Measurements from ENCODE around the gene CHST5.

The CHST5 gene

GRCh38 chr16:75535901-75536300, at the start of gene CHST5:
TSS of gene CHST5 (minus strand) at chr16:75536108. CDS start at chr16:75530384, 5,724 bp downstream.
- in situ Hi-C loops (cut with MboI; ENCODE audit: low sequenced_read_pairs) = no loop called here

- in situ Hi-C loops (cut with MboI; ENCODE audit: low sequenced_read_pairs) = no loop called here
These were observed 48.2 kb upstream of the CHST5 start for GRCh38 chr16:75584108-75584507.

GRCh38 chr16:75579281-75579834, 43.5 kb upstream of the CHST5 start:
- in situ Hi-C loops (cut with MboI; ENCODE audit: low sequenced_read_pairs) = no loop called here

- in situ Hi-C loops (cut with MboI; ENCODE audit: low sequenced_read_pairs) = no loop called here
These were observed 42.8 kb upstream of the CHST5 start for GRCh38 chr16:75578725-75579124.

- in situ Hi-C loops (cut with MboI; ENCODE audit: low sequenced_read_pairs) = no loop called here
These were observed 42.3 kb upstream of the CHST5 start for GRCh38 chr16:75578212-75578611.

GRCh38 chr16:75576384-75576811, 40.5 kb upstream of the CHST5 start:
- in situ Hi-C loops (cut with MboI; ENCODE audit: low sequenced_read_pairs) = no loop called here

- in situ Hi-C loops (cut with MboI; ENCODE audit: low sequenced_read_pairs) = no loop called here
These were observed 40.0 kb upstream of the CHST5 start for GRCh38 chr16:75575958-75576357.

- in situ Hi-C loops (cut with MboI; ENCODE audit: low sequenced_read_pairs) = no loop called here
These were observed 38.0 kb upstream of the CHST5 start for GRCh38 chr16:75573955-75574354.

- in situ Hi-C loops (cut with MboI; ENCODE audit: low sequenced_read_pairs) = no loop called here
These were observed 37.1 kb upstream of the CHST5 start for GRCh38 chr16:75572864-75573542.

GRCh38 chr16:75570396-75571065, 34.6 kb upstream of the CHST5 start:
- in situ Hi-C loops (cut with MboI; ENCODE audit: low sequenced_read_pairs) = no loop called here

GRCh38 chr16:75567911-75568310, 32.0 kb upstream of the CHST5 start:
- in situ Hi-C loops (cut with MboI; ENCODE audit: low sequenced_read_pairs) = no loop called here

- in situ Hi-C loops (cut with MboI; ENCODE audit: low sequenced_read_pairs) = no loop called here
These were observed 30.9 kb upstream of the CHST5 start for GRCh38 chr16:75566758-75567255.

- in situ Hi-C loops (cut with MboI; ENCODE audit: low sequenced_read_pairs) = no loop called here
These were observed 30.3 kb upstream of the CHST5 start, which contains the start of gene GABARAPL2 for GRCh38 chr16:75566040-75566757. TSS of gene GABARAPL2 (plus strand) at chr16:75566379. CDS start at chr16:75566487, 108 bp downstream.

GRCh38 chr16:75565640-75566039, 29.7 kb upstream of the CHST5 start:
- in situ Hi-C loops (cut with MboI; ENCODE audit: low sequenced_read_pairs) = no loop called here

GRCh38 chr16:75559564-75560372, 23.9 kb upstream of the CHST5 start:
- in situ Hi-C loops (cut with MboI; ENCODE audit: low sequenced_read_pairs) = no loop called here

- in situ Hi-C loops (cut with MboI; ENCODE audit: low sequenced_read_pairs) = no loop called here
These were observed 23.0 kb upstream of the CHST5 start for GRCh38 chr16:75558846-75559401.

- in situ Hi-C loops (cut with MboI; ENCODE audit: low sequenced_read_pairs) = no loop called here
These were observed 20.6 kb upstream of the CHST5 start for GRCh38 chr16:75556431-75556950.

GRCh38 chr16:75555707-75556430, 20.0 kb upstream of the CHST5 start, which contains the start of gene TMEM231:
TSS of gene TMEM231 (minus strand) at chr16:75556252. CDS start at chr16:75556209, 43 bp downstream.
- in situ Hi-C loops (cut with MboI; ENCODE audit: low sequenced_read_pairs) = no loop called here

- in situ Hi-C loops (cut with MboI; ENCODE audit: low sequenced_read_pairs) = no loop called here
These were observed 19.4 kb upstream of the CHST5 start for GRCh38 chr16:75555213-75555706.
